Hematopoietic multipotent progenitor cell (in vitro differentiated cells): Measurements from ENCODE around the gene COL4A1. TPM values are rescaled to one million over a fixed set of nuclear protein-coding genes. Genes with fewer than 3 reads are reported as not detected.

Experiments used
- DNase-seq, 3 donors: peaks; one replicate each; pipeline ENCODE4 v3.0.0-alpha.2; 2011 to 2015; ENCODE audit warnings: low read depth in 2 of 3, low spot score in 2 of 3
- total RNA-seq: library from RNA; depleted of rRNA; stranded (reverse); fragments of >200 nt; gene quantifications from one replicate; pipeline ENCODE4 v1.2.3, GENCODE V29; 2012

The COL4A1 gene
- total RNA-seq, 1 donor = under 0.01 TPM

DNA sequence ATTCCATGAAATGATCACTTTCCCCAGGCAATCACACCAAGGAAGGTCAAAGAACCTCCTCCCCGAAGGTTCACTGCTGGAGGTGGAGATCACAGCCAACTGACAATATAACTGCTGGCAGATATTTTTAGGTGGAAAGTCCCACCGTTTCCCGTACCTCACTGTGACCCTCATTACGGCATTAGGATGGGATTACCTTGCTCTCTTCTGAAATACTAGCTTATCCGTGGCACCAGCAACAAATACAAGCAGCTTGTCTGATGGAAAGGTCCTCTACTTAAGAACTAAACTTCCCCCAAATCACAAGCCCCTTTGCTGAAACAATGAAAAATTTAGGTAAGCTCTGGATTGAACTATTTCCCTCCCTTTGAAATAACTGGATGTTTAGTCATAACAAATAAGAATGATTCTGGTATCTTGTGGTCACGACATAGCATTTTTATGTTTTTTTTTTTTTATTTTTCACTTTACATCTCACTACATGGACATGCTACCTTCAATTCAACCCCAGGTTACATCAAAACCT lies 178.9 kb downstream of the COL4A1 start:
- no peak for DNase-seq

DNA sequence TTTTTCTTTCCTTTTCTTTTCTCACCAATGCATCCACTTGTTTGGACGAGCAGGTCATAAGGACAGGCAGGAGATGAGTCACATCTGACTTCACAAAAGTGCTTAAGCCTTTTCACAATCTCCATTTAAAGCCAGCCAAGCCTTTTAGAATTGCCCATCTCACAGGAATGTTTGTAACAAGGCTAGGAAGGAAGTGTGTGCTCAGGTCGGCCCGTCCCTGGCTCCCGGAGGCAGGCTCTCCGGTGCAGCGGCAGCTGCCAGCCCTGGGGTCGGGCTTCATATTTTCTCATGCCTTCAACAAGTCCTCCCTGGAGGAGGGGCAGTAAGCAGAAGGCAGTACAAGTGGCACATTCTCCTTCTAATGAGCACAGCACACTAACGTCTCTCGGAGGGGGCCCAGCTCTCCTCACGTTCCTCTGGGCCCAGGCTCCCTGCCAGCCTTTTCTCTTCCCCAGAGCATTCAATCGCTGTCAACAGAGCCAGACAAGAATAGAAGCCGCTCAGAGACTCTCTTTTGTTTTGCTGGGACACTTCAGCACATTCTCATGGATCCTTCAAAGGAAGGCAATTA lies 180.5 kb downstream of the COL4A1 start:
- peak in 1 of 3 donors; percentile 14 for DNase-seq

DNA sequence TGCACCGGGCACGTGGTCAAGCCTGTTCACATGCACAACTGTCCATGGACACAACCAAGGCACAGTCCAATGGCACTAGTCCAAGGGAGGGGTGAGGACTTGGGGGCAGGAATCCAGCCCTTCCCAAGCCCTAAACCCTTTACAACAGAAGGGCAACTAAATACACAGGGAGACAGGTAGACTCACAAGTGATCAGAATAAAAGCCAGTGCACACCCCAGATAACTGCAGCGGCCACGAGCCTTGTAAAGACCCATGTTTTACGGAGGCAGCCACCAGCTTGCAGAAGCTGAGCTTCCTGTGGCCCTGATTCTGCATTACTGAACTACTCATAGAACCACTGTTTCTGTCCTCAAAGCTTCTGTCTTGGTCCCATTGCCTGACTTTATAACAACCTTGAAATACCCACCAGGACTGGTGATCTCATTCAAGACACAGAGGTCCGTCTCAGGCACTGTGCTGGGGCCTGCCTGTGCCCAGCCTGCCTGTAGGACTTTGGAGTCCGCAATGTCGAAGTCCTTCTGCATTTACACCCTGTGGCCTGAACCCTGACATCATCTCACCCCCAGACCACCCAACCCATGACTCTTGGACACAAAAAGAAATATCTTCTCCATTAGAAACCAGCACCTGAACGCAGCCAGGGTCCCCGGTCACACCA lies 181.2 kb downstream of the COL4A1 start:
- DNase-seq = no peak

DNA sequence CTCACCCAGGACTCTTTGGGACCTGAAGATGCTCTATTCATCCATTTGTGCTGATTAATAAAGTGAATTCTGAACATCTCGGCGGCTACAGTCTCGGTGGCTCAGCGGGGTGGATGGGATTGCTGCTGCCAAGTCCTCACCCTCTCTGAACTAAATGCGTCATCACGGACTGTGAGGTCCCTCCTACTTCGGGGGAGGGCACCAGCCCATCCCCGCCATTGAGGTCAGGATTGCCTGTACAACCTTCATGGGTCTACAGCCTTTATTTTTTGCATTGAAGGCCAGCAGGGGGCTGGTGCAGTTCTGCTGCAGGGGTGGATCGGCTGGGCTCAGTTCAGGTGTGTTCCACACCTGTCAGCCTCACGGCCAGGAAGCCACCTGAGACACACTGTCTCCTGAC lies 181.8 kb downstream of the COL4A1 start:
- no peak for DNase-seq

DNA sequence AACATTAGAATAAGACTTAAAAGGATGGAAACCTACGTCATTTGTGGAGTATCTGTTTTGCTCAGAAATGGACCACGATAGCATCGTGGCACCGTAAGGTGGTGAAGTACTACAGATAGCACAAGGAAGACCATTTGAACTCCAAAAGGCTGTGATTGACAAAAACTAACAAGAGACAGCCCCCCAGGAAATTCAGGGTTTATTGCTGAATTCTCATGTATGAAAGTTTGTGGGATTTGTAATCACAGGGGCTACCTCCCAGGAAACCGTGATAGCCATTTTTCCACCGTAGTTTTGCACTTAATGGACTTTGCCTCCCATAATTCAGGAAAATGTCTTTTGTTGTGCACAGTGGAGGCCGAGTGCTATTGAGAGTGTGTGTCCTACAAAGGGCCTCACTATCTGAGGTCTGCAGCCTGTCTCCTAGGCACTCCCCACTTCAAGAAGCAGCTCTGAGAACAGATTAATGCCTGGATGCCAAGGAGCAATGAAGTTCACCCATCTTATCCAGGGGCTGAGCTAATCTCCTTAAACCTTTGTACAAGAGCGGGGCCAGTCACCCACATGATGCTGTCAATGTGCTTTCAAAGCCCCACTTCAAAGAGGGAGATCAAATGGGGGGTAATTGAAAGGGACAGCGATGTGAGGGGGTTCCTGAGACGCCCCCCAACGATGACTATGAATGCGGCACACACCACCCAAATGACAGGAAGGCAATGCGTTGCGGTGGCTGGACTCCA lies 182.6 kb downstream of the COL4A1 start:
- DNase-seq = no peak

DNA sequence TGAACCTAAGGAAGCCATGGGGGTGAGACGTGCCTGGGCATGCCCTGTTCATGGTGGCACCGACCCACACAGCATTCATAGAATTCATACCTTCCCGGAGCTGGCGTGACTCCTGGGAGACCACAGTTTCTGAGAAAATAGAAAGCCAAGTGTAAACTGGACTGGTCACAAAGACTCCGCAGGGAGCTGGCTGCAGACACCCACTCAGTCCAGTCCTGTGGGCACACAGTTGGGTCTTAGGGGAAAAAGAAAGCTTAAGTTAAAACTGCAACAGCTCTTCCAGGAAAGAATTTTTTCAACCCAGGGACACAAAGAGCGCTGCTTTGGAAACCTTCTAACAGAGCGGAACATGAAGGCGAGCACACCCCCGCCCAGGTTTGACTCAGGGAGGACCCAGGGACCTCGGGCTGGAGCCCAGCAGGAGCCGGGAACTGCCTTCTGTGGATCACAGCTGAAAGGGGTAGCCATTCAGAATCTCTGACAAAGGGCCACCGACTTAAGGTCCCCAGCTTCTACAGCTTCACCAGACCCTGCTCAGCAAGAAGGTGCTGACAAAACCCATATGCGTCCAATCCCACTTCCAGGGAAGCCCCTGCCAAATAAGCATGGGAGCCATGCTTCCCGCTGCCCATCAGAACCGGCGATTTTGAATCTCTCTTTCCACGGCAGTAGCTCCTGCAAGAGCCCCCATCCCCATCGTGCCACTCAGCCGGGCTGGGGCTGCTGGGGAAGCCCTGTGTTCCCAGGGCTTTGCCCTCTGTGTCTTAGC lies 183.7 kb downstream of the COL4A1 start:
- DNase-seq = no peak

DNA sequence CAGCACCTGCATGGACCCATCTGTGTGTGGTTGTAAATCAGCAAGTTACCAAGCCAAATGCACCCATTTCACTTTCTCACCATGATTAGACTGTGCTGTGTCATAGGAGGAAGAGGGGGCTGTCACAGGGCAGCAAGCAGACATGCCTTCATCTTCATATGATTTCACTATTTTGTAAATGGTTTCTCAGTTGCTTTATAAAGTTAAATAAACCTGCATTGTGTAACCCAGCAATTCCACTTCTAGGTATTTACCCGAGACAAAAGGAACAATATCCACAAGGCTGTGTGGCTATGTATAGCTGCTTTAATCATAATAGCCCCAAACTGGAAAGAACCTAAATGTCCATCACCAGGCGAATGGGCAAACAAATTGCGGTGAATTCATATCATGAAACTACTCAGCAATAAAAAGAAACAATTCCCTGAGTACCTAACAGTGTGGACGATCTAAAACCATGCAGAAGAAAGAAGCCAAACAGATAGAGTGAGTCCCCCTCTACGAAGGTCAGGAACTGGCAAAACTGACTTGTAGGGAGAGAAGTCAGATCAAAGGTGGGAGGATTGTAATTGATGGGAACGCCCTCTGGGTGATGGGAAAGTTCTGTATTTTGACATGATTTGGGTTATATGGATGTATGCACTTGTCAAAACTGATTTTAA lies 185.4 kb downstream of the COL4A1 start:
- no peak for DNase-seq

DNA sequence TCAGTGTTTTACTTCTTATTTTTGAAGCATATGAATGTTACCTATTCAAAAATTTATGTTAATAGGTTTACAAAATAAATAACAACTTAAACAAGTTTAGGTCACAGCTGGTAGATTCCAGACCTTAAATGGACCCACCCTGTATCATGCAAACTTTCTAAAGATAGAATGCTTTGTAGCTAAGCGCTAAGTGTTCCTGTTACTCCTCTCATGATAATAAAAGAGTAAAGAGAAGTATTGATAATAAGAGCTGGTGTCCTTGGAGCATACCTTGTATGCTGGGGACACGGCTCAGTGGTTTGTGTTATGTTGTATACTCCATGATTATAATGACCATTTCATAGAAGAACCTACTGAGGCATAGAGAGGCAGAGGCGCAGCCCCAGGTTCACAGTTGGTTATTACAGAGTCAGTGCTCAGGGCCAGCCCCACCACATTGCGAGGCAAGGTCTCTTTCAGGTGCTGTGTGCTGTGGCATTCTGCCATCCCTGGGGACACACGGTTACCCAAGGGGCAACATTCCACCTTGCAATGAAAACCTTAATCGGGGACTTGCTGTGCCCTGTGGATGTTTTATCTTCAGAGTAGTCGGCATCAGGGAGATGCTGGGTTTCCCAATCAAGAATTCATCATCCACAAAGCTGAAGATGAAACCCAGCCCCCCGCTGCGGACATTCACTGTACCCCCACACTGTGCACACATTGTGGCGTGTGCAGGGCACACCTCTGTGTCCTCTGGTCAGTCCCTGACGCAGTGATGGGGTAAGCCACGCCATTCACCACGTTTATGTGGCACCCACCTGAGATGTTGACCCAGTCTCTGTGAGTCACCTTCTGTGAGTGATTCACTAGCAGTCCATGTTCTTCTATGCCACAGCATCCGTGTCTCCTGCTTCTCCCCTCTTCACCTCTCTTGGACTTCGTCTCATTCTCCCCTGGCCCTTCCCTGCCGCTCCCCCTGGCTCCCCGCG lies 186.7 kb downstream of the COL4A1 start:
- no peak for DNase-seq

DNA sequence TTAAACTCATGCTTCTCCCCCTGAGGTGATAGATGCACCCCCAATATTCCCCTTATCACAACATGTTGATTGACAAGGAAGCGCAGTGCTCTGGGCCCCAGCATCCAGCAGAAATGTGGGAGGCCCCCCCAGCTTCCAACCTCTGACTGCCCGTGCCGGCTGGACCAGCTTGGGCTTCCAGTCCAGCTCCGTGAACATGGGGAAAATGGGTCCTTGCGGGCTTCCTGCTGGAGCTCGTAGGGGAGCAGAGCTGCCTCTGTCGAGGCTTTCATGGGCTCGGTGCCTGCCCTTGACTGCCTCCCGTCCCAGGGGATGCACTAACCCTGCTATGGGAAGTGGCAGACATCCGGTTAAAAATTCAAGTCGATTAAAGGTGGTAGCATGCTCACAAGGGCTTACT lies 188.9 kb downstream of the COL4A1 start:
- no peak for DNase-seq

DNA sequence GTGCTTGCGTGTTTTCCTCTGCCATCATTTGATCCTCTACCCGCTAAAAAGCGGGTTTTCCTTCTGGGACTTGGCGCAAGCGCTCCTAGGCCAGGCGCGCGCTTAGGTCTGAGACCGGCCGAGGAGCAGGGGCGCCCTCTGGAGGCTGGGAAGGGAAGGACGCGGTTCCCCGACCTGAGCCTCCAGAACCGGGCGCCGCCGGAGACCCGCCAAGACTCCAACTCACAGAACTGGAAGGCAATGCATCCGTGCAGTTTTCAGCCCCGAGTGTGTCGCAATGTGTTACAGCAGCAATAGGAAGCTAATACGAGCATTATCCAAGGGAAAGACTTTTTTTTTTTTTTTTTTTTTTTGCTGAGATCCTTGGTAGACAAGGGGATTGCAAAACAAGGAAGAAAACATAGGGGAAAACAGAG lies 190.9 kb downstream of the COL4A1 start:
- DNase-seq = peak in 2 of 3 donors; percentile 46 to 59

DNA sequence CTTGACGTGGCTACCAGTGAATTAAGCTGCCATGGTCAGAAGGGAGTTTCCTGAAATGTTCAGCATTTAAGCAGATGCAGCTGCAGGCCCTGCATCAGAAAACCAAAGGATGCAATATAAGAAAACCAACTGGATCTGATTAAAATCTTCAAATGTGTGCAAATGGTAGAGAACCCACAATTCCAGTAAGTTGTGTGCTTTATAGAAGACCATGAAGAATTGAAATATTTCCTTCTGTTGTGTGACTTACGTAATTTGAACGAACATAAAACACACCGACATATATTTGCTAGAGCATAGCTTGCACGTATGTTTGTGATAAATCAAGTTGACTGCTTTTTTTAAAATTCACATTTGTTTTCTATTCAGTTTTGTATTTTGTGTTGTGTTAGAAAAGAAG lies 191.4 kb downstream of the COL4A1 start:
- no peak for DNase-seq

DNA sequence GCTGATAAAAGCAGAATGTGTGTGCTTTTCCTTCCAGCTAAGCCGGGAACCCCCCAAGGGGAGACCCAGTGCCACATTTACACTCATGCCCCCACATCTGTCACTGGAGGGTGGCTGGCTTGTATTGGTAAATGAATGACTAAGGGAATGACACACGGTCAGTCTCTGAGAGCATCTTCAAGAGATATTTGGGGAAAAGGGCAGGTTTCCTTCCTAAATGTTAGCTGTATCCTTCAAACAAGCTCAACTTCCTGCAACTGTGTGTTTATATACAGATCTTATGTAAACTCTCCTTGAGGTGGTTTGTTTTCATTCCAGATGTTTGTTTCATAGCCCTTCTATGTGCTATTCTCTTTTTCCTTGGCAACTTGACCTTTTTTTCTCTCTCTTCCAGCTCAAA lies 192.6 kb downstream of the COL4A1 start:
- DNase-seq = no peak

DNA sequence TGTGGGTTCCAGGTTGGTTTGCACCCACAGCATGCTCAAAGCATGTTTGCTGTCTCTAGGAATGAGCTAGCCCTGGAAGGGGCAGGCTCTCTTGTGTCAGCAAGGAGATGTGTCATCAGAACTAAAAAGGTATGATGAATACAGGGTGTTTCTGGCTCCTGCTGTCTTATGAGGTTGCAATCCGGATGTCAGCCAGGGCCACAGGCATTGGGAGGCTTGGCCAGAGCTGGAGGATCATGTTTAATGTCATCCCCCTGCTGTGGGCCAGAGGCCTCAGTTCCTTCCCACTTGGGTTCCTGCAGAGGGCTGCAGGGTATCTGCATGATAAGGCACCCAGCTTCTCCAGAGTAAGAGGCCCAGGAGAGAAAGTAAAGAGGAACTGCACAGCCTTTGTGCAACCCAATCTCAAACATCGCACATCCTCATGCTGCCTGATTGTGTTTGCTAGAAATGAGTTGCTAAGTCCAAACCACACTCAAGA lies 193.6 kb downstream of the COL4A1 start:
- DNase-seq = peak in 1 of 3 donors; percentile 61

DNA sequence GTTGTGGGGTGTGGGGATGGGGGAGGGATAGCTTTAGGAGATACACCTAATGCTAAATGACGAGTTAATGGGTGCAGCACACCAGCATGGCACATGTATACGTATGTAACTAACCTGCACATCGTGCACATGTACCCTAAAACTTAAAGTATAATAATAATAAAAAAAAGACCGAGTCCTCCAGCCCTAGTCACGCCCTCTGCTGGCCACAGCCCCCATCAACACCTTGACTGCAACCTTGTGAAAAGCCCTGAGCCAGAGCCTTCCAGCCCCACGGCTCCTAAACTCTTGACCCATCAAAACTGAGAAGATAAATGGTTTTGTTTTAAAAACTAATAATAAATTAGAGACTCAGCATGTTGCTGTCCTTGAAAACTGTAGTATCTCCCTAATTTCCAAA lies 194.6 kb downstream of the COL4A1 start:
- peak in 1 of 3 donors; percentile 34 for DNase-seq

DNA sequence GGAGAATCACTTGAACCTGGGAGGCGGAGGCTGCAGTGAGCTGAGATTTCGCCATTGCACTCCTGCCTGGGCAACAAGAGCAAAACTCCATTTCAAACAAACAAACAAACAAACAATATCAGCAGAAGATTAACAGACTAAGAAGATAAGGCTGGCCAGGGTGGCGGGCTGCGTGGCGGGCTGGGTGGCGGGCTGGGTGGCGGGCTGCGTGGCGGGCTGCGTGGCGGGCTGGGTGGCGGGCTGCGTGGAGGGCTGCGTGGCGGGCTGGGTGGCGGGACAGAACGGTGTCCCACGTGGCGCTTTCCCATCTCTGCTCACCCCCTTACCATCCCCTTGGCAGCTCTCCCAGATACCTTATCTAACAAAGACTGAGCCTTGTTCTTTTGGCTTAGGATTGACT lies 196.2 kb downstream of the COL4A1 start:
- DNase-seq = no peak

DNA sequence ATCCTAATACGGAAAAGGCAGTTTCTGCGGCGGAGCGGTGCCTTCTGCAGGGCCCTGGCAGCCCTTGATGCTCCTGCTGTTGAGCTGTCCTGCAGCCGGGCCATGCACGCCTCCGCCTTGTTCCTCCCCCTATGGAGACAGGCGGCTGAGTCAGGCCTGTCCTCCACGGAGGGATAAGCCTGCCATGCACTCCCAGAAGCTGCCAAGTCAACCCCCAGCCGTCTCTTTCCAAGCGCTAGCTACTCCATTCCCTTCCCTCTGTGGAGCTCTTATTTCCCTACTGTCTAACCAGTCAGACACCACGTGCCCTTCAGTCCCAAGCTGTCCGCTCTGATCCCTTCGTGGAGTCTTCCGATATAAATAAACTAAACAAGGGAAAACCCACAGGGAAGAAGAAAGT lies 197.0 kb downstream of the COL4A1 start:
- DNase-seq = no peak

DNA sequence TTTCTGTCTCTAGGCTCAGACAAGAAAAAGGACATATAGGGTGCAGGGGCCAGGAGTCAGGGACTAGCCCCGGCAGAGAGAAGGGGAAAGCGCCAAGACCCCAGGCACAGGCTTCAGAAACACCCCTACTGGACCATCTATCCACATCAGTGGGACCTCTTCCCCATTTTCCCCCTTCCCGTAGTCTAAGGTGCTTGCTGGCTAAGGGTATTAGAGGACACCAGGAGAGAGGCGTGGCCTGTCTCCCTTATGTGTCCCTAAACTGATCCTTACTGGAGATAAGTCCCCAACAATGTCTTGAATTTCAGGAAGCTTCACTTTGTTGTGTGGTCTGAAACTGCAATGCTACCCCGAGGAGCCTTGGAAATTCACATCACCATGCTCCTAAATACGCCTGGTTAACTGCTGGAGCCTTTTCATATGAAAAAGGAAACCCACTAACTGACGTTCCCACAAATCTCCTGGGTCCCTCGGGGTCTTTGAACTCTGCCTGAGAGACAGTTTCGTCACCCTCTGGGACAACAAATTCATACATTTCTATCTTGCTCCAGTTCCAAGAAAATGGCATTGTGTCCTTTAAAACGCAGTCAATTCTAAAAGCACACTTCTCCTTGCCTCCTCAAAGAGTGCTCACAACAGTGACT lies 197.7 kb downstream of the COL4A1 start:
- DNase-seq = no peak

DNA sequence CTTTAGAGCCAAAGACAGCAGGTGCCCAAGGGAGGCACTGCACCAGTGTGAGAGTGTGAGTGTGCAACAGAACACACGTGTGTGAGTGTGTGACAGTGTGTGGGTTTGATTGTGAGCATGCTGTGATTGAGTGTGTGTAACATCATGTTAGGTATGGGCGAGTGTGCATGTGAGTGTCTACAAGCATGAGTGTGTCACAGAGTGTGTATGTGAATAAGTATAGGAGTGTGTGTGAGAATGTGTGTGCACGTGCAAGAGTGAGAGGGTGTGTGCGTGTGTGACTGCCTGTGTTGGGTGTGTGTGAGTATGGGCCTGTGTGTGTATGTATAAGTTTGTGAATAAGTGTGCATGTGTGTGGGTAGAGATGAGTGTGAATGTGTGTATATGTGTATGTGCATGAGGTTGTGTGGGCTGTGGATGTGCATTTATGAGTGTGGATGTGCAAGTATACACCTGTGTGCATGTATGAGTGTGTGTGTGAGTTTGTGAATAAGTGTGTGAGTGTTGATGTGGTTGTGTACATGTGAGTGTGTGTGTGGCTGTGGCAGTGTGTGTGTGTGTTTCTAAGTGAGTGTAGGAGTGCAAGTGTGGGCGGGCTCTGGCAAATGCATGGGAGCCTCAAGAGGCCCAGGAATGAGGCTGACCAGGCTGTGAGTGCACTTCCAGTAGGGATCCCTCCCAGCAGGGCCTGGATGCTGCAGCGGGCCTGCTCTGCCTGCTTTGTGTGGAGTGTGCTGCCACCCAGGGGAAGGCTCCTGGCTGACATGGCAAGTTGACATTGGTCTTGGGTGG lies 198.4 kb downstream of the COL4A1 start:
- peak in 2 of 3 donors; percentile 22 to 50 for DNase-seq
